Endometrium (tissue), 2 donors: Measurements from ENCODE around the gene ZNG1A.
"Not testable (repeated sequence)": the region's sequence is repeated elsewhere in the genome, so short reads cannot be mapped to it uniquely, and the experiment has no call there.

Experiments
- FAIRE-seq: peaks from 2 replicates; lab custom pipeline; 2012; peaks lifted over from hg19 to GRCh38; lab: Jason Lieb, UNC
- donor health status: control.
- donor health status: control.

Gene ZNG1A

DNA sequence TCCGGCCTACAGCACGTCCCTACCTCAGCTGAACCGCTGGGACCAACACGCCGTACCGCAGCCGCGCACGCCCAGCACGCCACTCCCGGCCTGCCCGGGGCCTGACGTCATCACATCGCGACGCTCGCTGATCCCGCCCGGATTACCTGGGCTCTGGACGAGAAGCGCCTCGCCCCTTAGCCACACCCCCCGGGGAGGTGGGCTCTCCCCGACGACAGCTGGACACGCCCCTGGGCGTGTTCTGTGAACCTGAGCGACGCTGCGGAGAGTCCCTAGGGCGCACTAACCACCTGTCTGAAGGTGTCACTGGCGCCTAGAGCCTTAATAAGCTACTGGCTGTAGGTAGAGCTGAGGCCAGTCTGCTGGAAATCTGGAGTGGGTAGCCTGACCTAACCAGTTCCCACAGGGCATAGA, at the start of gene ZNG1A:
Gene ZNG1A (minus strand): TSS at position 87 of the 414 bp plus-strand sequence. CDS start 87 bp downstream, outside the sequence.
- FAIRE-seq = not testable (repeated sequence)

DNA sequence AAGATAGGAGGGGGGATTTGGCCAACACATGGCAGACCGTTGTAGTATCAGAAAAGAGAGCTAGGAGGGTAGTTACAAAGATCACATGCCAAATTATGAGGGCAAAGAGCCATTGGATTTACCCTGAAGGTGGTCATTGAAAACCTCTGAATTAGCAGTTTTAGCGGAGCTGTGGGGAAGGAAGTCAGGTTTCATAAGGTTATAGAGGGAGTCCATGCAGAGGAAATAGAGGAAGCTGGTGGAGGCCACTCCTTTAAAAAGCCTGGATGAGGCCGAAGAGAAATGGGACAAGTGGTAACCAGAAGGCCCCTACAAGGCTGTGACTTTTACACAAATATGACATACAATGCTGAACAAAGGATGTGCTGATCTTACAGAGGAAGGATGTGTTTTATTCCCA, 49.0 kb upstream of the ZNG1A start:
- FAIRE-seq = no peak

DNA sequence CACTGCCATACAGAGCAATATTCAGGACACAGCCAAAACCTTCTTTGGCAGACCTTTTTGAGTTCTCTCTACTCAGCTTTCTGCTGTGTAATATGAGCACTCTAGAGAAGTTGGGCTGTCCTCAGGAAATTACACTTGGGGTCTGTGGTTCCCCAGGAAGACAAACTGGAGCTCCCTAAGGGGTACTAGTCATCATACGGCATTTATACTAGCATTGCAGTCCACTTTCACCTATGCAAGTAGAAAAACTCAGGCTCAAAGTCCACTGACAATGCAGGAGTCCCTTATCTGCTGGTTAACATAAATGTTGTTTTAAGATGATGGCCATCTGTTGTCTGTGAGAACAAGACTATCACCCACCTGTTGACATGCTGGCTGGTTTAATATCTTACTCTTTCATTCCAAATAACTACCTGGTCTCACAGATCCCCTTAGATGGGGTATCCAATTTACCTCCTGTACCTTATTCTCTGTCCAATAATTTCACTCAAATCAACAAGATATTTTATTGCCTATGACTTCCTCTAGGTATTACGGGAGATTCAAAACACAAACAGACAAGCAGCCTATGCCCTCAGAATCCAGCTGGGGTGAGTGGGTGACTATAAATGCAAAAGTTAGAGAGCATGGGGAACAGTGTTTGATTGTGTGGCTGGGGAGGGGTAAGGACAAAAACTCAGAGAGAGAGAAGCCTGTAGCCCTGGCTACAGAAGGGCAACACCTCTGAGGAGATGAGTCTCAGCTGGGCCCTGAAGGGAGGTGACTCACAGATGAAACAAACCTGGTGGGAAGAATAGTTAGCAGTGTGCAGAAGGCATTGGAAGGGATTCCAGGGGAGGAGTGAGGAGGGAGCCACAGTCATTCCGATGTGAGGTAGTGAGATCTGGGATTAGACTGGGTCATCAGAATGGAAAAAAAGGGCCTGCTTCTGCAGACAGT, 46.0 kb upstream of the ZNG1A start:
- FAIRE-seq = no peak

- no peak for FAIRE-seq
Measured at GRCh38 chr9:224026-224425, 45.2 kb upstream of the ZNG1A start.

- FAIRE-seq = no peak
Measured at GRCh38 chr9:223152-223551, 44.3 kb upstream of the ZNG1A start.

GRCh38 chr9:221989-222776, 43.3 kb upstream of the ZNG1A start:
- no peak for FAIRE-seq

- no peak for FAIRE-seq
Measured at GRCh38 chr9:219670-220365, 41.0 kb upstream of the ZNG1A start.

DNA sequence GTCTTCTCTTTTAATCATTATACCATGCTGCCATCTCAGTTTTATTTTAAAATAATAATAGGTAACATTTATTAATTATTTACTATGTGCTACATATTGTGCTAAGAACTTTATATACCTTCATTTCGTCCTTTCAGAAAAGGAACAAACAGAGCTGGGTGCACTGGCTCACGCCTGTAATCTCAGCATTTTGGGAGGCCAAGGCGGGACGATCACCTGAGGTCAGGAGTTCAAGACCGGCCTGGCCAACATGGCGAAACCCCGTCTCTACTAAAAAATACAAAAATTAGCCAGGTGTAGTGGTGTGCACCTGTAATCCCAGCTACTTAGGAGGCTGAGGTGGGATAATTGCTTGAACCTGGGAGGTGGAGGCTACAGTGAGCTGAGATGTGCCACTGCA, 40.2 kb upstream of the ZNG1A start:
- not testable (repeated sequence) for FAIRE-seq

DNA sequence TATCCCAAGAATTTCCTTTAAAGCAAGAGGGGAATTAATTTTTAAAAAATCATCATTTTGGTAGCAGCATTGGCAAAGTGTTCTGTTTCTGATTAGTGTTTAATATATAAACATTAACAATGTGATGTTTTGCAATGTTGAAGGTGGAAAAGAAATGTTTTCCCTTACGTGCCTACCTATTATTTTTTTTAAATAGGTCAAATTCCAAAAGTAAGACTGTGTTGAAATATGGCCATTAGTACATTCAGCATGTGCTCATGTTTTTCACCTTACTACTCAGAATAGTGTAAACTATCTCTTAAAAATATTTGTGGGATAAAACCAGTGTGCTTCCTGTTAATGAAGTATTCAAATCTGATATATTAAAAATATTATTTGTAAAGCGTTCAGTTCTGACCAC, 39.1 kb upstream of the ZNG1A start:
- FAIRE-seq = no peak

- FAIRE-seq = no peak
Measured at GRCh38 chr9:216866-217265, 38.0 kb upstream of the ZNG1A start.

DNA sequence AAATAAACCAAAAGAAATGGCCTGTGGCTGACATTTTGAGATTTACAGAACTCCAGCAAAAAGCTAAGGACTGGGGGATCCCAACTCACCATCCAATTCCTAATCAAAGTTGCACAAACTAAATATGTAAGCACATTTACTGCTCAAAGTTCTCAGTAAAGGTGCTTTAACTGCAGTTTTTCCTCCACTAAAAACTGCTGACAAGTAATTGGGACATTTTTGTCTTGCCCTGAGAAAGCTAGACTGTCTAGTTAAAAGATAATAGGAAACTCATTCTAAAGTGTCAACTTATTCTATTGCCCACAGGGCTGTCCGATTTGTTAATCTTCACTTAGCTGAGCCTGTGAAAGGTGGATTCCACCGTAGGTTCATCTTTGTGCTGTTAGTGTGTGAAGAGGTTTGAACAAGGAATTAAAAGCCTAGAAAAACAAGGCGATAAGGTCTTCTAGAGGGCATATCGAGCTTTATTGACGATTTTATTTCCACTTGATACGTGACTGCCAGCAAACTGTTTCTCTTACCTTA, 36.8 kb upstream of the ZNG1A start:
- no peak for FAIRE-seq

GRCh38 chr9:214648-215493, 36.0 kb upstream of the ZNG1A start, which contains the start of gene DOCK8:
DOCK8 (plus strand) TSS chr9:214865; CDS start chr9:214977, 112 bp downstream.
- FAIRE-seq = no peak

GRCh38 chr9:214351-214647, 35.4 kb upstream of the ZNG1A start:
- no peak for FAIRE-seq

- FAIRE-seq = not testable (repeated sequence)
Measured at GRCh38 chr9:213901-214300, 35.0 kb upstream of the ZNG1A start.

DNA sequence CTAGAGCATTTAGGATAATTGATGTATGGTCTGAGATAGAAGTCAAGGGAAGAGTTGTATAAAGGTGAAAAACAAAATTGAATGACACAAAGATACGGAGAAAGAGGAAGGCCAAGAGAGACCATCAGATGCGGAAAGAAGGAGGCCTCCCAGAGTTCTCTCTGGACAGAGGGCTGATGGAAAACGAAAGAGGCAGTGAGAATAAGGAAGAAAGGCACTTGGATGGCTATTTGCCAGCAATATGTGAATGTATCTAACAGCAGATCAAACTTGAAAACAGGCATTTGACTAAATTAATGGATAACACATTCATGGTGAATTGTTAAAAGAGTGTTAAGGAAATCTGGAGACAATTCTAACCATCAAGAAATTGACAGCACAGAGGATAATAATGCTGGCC, 33.4 kb upstream of the ZNG1A start:
- FAIRE-seq = no peak

- no peak for FAIRE-seq
Measured at GRCh38 chr9:211557-211956, 32.7 kb upstream of the ZNG1A start.

- FAIRE-seq = no peak
Measured at GRCh38 chr9:211036-211435, 32.2 kb upstream of the ZNG1A start.

DNA sequence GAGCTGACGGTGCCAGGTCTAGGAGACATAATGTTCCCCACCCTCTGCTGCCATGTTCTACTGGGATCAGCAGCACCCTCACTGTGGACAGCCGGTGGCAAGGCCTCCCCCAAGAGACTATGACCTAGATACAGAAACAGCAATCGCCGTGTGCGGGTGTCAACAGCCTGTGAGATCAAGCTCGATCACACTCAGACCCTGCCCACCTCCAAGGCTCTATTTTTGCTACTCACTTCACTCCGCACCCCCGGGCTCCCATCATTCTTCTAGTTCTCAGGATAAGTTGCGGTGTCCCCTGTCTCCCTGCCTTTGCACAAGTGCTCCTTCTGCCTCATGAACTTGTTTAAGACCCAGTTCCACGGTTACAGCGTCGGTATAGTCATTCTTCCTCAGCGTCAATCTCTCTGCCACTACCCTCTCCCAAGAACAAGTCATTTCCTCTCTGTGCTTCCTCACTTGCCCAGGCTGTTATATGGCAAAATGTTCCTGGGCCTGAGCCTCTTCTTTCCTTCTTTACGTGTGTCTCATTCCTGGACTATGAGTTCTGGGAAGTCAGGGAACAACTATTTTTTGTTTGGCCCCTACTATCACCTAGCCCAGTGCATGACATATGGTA, 30.4 kb upstream of the ZNG1A start:
- no peak for FAIRE-seq

- no peak for FAIRE-seq
Measured at GRCh38 chr9:206481-206880, 27.6 kb upstream of the ZNG1A start.

DNA sequence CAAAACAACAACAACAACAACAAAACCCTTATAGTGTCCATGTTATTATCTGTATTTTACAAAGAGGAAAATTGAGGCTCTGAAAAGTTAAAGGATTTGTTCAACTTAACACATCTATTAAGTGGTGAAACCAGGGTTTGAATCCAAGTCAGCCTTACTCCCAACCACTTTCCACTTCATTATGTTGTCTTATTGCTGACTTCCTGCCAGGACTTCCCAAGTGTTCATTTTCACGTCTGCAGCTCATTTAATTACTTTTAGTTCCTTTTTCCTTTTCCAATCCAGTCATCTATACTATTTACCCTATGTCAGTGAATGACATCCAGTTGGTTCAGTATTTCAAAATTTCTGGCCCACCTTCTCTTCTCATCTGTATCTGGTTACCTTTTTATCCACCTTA, 20.7 kb upstream of the ZNG1A start:
- not testable (repeated sequence) for FAIRE-seq
